OCI-M1 (cell line): ENCODE results near the gene STXBP1.
"Not testable (repeated sequence)": the region's sequence is repeated elsewhere in the genome, so short reads cannot be mapped to it uniquely, and the experiment has no call there.

Source experiments
- DNase-seq: peaks from one replicate; lab custom pipeline; 2025; lab: John Stamatoyannopoulos, UW

Gene STXBP1

DNA sequence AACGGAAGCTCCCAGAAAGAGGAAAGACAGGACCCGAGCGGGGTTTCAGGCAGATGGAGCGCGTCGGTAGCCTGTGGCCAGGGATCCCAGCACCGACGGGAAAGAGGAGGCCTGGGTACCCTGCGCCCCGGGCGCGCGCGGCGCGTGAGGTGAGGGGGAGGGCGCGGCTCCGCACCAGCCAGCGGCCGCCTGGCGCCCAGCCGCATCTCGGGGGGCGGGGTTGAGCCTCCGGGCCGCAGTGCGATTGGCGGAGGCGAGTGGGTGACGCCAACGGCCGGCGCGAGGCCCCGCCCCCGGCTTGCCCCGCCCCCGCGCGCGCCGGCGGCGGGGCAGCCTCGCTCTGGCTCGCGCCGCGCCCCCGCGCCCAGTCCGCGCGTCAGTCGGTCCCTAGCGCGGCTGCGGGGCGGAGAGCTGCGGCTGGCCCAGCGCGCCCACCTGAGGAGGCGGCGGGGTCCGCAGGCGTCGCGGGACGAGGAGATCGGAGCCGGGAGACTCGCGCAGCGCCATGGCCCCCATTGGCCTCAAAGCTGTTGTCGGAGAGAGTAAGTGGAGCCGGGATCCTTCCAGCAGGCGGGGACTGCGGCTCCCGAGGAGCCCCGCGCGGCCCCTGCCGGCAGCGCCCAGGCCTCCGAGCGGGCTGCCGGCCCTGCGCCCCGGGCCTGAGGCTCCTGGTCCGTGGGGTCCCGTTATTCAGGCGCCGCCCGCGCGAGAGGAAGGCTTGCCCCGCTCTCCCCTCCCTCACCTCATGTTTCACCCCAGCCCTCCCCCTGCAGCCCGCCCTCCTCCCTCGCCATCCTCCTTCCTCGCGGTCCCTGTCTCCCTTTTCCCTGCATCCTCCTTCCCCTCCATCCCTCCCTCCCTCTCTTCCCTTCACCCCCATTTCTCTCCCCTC is at the start of gene STXBP1:
Gene STXBP1 (plus strand): TSS at position 379 of the 892 bp plus-strand sequence. CDS start 127 bp downstream, at position 506.
- peak; percentile 81 for DNase-seq

GRCh38 chr9:127562279-127562796 is 49.7 kb upstream of the STXBP1 start:
- DNase-seq, result no peak

GRCh38 chr9:127562841-127563401 is 49.2 kb upstream of the STXBP1 start:
- DNase-seq, result no peak

- no peak for DNase-seq
Measured at GRCh38 chr9:127563579-127563978, 48.5 kb upstream of the STXBP1 start.

GRCh38 chr9:127565231-127565630 is 46.8 kb upstream of the STXBP1 start:
- DNase-seq, result no peak

DNA sequence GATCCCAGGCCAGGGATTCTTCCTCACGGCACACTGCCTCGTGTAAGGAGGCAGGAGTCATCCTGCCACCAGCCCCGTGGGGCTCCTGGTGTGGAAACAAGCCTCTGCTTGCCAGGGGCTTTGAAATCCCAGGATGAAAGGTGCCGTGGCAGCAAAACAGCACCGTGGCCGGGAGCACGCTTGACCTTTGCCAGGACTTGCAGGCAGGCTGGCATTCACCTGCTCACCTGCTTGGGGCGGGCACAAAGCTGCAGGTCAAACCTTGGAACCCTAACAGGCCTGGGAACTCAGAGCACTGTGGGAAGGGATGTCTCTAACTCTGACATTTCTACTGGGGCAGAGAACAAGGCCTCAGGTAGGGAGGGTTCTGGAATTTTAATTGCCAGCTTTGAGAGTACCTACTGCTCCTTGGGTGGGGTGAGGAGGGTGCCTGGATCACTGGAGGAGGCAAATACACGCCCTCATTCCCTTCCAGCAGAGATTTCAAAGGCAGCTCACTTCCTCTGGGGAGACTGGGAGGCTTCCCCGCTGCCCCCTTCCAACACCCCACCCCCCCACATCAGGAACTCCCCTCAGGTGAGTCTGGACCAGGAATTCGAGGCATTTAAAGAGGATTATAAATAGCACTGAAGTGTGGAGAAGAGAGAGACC is 45.6 kb upstream of the STXBP1 start:
- DNase-seq, result no peak

GRCh38 chr9:127567035-127567729 is 44.9 kb upstream of the STXBP1 start:
- DNase-seq, result peak; percentile 59

GRCh38 chr9:127567730-127568617 is 44.1 kb upstream of the STXBP1 start:
- peak; percentile 50 for DNase-seq

DNA sequence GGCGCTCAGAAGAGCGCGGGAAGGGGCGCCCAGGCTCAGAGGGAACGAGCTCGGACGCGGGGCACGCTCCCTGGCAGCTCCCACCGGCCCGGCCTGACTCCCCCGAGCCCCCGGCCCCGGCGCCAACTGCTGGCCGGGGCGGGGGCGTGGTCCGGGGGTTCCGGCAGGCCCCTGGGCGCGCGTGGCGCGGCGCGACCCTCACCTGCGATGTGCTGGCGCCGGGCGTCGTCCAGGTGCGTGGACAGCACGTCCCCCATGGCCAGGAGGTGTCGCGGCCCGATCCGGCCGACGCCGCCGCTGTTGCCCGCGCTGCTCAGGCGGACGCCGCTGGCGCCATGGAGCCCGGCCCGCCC is 43.5 kb upstream of the STXBP1 start:
- DNase-seq, result no peak

- peak; percentile 81 for DNase-seq
Measured at GRCh38 chr9:127568971-127569885, 42.8 kb upstream of the STXBP1 start.

DNA sequence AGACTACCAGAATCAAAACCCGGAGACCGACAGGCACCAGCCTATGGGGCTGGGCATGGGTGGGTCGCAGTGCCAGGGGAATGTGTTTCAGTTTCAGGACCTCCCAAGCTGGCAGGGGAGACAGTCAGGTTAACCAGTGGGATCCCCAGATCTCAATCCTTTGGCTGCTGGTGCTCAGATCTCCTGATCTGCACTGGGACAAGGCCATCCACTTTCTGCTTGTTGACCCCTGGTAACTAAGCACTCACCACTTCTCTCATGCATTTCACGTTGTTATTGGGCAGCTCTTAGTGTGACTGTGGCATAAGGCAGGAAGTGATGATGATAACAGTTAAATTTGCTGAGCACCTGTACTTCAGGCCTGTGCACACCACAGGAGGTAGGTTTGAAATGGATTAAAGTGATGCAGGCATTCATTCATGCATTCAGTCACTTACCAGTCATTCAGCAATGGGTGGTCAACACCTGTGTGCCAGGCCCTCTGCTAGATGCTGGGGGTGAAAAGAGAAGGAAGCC is 42.1 kb upstream of the STXBP1 start:
- DNase-seq, result no peak

DNA sequence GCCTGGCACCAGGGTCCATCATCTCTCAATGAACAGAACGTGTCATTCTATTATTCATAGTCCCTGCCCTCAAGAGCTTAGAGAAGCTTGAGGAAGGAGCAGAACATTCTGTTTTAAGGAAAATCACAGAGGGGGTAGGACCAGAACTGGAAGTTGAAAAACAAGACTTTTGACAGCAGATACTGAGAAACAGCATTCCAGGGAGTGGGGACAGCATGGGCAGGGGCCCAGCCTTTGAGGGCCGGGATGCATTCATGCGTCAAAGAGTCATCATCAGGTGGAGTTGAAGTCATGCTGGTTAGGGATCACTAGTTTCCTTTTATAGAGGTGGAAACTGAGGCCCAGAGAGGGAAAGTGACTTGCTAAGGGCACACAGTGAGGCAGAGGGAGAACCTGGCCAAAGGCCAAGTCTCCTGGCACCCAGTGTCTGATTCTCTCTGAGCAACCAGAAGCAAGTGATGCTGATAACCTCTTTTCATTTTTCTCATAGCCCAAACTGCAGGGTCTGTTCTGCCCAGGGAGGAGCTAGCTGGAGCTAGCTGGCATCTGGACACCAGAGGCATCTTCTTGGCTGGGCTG is 41.5 kb upstream of the STXBP1 start:
- DNase-seq, result no peak

DNA sequence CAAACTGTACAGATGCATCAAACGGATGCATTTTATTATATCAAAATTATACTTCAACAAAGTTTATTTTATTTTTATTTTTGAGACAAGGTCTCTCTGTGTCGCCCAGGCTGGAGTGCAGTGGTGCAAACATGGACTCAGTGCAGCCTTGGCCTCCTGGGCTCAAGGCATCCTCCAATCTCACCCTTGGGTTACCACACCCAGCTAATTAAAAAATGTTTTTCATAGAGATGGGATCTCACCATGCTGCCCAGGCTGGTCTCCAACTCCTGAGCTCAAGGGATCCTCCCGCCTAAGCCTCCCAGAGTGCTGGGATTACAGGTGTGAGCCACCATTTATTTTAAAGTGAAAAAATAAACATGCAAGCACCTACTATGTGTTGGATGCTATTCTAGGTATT is 40.1 kb upstream of the STXBP1 start:
- no peak for DNase-seq

- no peak for DNase-seq
Measured at GRCh38 chr9:127572961-127573721, 38.9 kb upstream of the STXBP1 start.

DNA sequence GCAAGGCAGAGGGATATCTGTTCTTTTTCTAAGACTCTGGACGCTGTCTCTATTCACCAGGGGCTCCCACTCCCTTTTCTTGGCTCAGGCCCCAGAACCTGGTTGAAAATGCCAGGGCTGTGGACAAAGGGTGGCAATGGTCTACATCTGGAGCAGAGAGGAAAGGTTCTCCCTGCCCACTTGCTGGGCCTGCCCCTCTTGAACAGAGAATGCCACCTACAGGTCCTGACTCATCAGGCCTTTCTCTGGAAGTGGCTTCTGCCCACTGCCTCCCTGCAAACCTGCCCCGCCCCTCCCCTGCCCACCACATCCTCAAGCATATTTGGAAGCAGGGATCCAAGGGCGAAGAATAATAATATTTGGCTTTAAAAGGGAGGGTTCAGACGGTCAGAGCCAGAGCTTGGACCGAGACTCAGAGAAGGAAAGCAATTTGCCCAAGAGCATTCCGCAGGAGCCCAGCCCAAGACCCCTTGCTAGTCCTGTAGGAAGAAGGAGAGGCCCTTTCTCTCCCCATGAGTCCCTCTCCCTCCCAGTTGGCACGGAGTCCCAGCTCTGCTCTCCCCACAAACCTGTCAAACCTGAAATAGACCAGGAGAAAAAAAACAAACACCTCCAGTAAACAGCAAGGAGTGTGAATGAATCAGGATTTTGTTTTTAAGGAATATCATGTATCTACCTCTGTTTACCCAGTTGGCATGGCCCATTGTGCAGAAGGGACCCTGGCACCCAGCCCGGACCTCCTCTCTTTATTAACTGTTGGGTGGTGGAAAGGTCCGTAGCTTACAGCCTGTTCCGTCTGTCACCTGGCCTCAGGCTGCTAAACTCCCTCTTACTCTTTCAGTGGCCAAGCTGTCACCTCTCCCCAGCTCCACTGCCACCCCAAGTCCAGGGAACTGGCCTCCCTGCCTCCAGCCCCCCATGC is 37.7 kb upstream of the STXBP1 start:
- DNase-seq, result no peak

GRCh38 chr9:127575875-127576778 is 36.0 kb upstream of the STXBP1 start:
- no peak for DNase-seq

DNA sequence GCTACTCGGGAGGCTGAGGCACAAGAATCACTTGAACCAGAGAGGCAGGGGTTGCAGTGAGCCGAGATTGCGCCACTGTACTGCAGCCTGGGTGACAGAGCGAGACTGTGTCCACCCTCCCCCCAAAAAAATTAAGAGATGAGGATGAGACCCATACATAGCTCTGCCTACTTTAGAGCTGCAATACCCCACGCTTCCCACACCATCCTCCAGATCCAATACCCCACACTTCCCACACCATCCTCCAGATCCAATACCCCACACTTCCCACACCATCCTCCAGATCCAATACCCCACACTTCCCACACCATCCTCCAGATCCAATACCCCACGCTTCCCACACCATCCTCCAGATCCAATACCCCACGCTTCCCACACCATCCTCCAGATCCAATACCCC is 34.9 kb upstream of the STXBP1 start:
- not testable (repeated sequence) for DNase-seq
